ENCODE results near the gene EHD3.

EHD3 gene

GRCh38 chr2:31286961-31287550 lies 53.1 kb downstream of the EHD3 start:
- DNase-seq (ENCODE audit: low read depth): no peak

- no peak for DNase-seq (ENCODE audit: low read depth)
Measured at GRCh38 chr2:31287654-31288053, 53.7 kb downstream of the EHD3 start.

DNA sequence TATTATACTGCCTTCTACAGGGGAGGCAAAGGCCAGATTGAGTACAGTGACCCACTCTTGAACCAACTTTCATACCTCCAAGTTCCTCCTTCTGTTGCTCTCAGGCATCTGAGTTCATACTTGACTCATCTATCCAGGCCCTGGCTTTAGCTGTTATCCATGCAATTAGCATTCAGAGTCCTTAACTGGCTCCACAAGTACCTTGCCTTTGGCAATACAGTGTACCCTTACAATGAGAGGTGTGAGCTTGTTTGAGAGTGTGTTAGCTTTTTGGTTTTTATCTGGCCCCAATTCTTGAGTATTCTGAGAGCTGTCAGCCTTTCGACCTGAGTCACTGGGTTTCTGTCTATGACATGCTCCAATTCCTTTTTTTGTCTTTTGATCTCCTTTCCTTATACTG lies 60.2 kb downstream of the EHD3 start:
- no peak for DNase-seq (ENCODE audit: low read depth)

DNA sequence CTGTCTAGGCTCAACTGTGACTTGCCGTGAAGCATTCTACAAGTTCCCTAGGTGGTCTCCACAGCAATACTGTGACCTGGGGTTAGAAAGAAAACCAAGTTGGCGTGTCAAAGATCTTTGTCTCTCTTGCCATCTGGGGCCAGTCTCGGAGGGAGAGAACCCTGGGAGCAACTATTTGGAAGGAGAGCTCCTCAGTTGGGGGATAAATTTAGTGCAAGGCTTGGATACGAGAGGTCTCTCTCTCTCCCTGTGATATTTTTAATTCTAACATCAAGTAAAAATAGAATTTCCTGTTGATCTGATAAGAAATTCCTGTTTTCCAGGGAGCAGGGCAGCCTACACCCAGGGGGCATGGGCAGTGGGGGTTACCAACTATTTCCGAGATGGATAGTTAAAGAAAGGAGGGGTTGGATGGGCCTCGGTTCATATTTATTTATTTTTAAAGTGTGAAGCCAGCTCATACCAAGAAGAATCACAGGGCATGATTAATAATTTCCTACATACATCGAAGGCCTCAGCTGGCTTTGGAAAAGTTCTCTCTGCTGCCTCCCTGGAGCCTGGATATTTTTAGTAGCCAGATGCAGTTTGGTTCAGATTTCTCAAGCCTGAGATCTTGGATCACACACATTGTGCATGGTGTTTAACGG lies 62.8 kb downstream of the EHD3 start:
- no peak for DNase-seq (ENCODE audit: low read depth)

- no peak for DNase-seq (ENCODE audit: low read depth)
Measured at GRCh38 chr2:31297751-31298150, 63.8 kb downstream of the EHD3 start.

- DNase-seq (ENCODE audit: low read depth): no peak
Measured at GRCh38 chr2:31299547-31299946, 65.6 kb downstream of the EHD3 start.

DNA sequence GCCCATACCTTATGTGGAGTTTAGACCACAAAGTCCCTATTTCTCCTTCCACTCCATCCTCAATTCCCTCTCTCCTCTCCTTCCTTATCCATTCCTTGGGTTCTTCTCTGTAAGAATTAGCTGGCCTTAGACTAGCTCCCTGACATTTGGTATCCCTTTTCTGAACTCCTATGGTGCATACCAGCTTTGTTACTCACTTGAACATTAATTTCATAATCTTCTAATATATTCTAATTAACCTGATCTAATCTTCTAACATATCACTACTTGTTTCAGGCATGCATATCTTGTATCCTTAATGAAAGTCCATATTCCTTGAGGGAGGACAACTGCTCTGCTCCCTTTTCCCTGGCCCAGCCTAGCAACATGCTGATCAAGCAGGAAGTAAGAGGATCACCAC lies 66.4 kb downstream of the EHD3 start:
- no peak for DNase-seq (ENCODE audit: low read depth)

- no peak for DNase-seq (ENCODE audit: low read depth)
Measured at GRCh38 chr2:31302940-31303563, 69.1 kb downstream of the EHD3 start.

GRCh38 chr2:31304816-31305215 lies 70.9 kb downstream of the EHD3 start:
- no peak for DNase-seq (ENCODE audit: low read depth)

- no peak for DNase-seq (ENCODE audit: low read depth)
Measured at GRCh38 chr2:31312898-31313297, 78.9 kb downstream of the EHD3 start.

DNA sequence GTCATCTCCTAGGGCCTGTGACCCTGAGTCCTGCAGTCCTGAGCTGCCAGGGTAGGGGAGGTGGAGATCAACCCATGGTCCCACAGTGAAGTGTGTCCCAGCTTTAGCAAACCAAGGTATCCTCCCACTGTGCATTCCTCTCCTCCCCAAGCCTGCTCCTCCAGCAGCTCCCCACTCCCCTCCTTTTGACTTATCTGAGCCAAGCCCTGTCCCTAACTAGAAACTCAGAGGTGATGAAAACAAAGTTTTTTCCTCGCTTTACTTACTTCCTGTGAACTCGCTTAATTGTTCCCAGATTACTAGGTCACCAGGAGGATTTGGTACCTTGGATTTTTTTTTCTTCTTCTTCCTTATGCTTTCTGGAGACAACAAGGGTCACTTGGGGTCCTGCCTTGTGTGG lies 80.8 kb downstream of the EHD3 start:
- DNase-seq (ENCODE audit: low read depth): no peak

DNA sequence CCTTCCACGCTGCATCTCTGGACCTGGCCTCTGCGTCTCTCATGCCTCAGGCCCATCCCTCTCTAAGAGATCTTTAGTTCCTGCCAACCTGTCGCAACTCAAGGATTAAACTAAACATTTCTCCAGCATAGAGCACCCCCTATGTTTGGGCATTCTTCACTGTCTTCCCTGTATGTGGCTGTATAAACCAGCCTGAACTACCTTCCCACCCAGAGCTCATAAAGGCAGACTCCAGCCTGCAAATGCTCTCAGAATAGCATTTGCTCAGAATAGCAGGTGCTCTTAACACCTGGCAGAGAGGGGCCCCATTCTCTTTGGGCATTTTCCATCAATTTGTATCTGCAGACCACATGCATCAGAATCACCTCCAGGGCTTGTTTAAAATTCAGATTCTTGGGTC lies 83.4 kb downstream of the EHD3 start:
- DNase-seq (ENCODE audit: low read depth): no peak

- DNase-seq (ENCODE audit: low read depth): no peak
Measured at GRCh38 chr2:31318361-31319336, 84.7 kb downstream of the EHD3 start.
